H9 (cell line): ENCODE results near the gene XKRX. TPM values are rescaled to one million over a fixed set of nuclear protein-coding genes. Genes with fewer than 3 reads are reported as not detected.

Experiments
- DNase-seq: peaks from one replicate; pipeline ENCODE4 v3.0.0-alpha.2; 2017
- H2AFZ ChIP-seq: one replicate; pipeline ENCODE4 v1.6.1; 2013; ENCODE audit warnings: mild to moderate bottlenecking, low read length, control low read depth, moderate library complexity
- H2AK5ac ChIP-seq: 2 replicates; pipeline ENCODE4 v1.6.1; 2013; ENCODE audit warnings: low read length, control low read depth, mixed read lengths; ENCODE audit not compliant: insufficient read length
- H2BK120ac ChIP-seq: one replicate; pipeline ENCODE4 v1.6.1; 2013; ENCODE audit warnings: low read depth, mild to moderate bottlenecking, low read length, control low read depth, inconsistent platforms; ENCODE audit not compliant: poor library complexity, severe bottlenecking
- H2BK12ac ChIP-seq: 2 replicates; pipeline ENCODE4 v1.6.1; 2013; ENCODE audit warnings: low read length, control low read depth, mixed read lengths, low read depth; ENCODE audit not compliant: insufficient read length
- H2BK15ac ChIP-seq: 2 replicates; pipeline ENCODE4 v1.6.1; 2013; ENCODE audit warnings: low read depth, low read length, control low read depth
- H2BK20ac ChIP-seq: one replicate; pipeline ENCODE4 v1.6.1; 2013; ENCODE audit warnings: low read depth, mild to moderate bottlenecking, low read length, control low read depth, inconsistent platforms; ENCODE audit not compliant: poor library complexity, severe bottlenecking
- H2BK5ac ChIP-seq: 2 replicates; pipeline ENCODE4 v1.6.1; 2013; ENCODE audit warnings: low read length, control low read depth, mixed read lengths; ENCODE audit not compliant: insufficient read length
- H3K14ac ChIP-seq: 2 replicates; pipeline ENCODE4 v1.6.1; 2013; ENCODE audit warnings: low read length, control low read depth; ENCODE audit not compliant: insufficient read depth
- H3K18ac ChIP-seq: 2 replicates; pipeline ENCODE4 v1.6.1; 2013; ENCODE audit warnings: low read depth, mild to moderate bottlenecking, mixed read lengths, low read length, control low read depth; ENCODE audit not compliant: insufficient read length
- H3K23ac ChIP-seq: 2 replicates; pipeline ENCODE4 v1.6.1; 2013; ENCODE audit warnings: low read length, control low read depth, mixed read lengths, low read depth; ENCODE audit not compliant: insufficient read length
- H3K23me2 ChIP-seq: 2 replicates; pipeline ENCODE4 v1.6.1; 2013; ENCODE audit warnings: low read depth, mild to moderate bottlenecking, mixed read lengths, low read length, control low read depth; ENCODE audit not compliant: insufficient read length, poor library complexity, severe bottlenecking
- H3K27ac ChIP-seq: 2 replicates; pipeline ENCODE4 v1.5.1; 2013; ENCODE audit warnings: low read length, control low read depth, mixed read lengths, low read depth; ENCODE audit not compliant: insufficient read length
- H3K27me3 ChIP-seq: 2 replicates; pipeline ENCODE4 v1.6.1; 2013; ENCODE audit warnings: low read length, control low read depth, inconsistent platforms; ENCODE audit not compliant: insufficient read depth
- H3K4ac ChIP-seq: 2 replicates; pipeline ENCODE4 v1.6.1; 2013; ENCODE audit warnings: low read depth, mild to moderate bottlenecking, control low read depth, inconsistent platforms, low read length, moderate library complexity
- H3K4me1 ChIP-seq: 2 replicates; pipeline ENCODE4 v1.6.1; 2013; ENCODE audit warnings: low read length, control low read depth, inconsistent platforms; ENCODE audit not compliant: insufficient read depth
- H3K4me2 ChIP-seq: 2 replicates; pipeline ENCODE4 v1.6.1; 2013; ENCODE audit warnings: low read length, control low read depth, mixed read lengths; ENCODE audit not compliant: insufficient read length, insufficient read depth
- H3K56ac ChIP-seq: 2 replicates; pipeline ENCODE4 v1.6.1; 2013; ENCODE audit warnings: low read depth, mild to moderate bottlenecking, mixed read lengths, low read length, control low read depth; ENCODE audit not compliant: insufficient read length
- H3K79me1 ChIP-seq: 2 replicates; pipeline ENCODE4 v1.6.1; 2013; ENCODE audit warnings: low read depth, mild to moderate bottlenecking, moderate library complexity, low read length, control low read depth, inconsistent platforms; ENCODE audit not compliant: insufficient read depth, poor library complexity, severe bottlenecking
- H3K79me2 ChIP-seq: 2 replicates; pipeline ENCODE4 v1.6.1; 2013; ENCODE audit warnings: low read length, control low read depth, inconsistent platforms; ENCODE audit not compliant: insufficient read depth
- H3K9ac ChIP-seq: 2 replicates; pipeline ENCODE4 v1.6.1; 2013; ENCODE audit warnings: low read length, control low read depth, mixed read lengths; ENCODE audit not compliant: insufficient read length; ENCODE audit errors: extremely low read depth
- H3K9me3 ChIP-seq: one replicate; pipeline ENCODE4 v1.6.1; 2013; ENCODE audit warnings: low read depth, low read length, inconsistent platforms; ENCODE audit not compliant: control insufficient read depth
- H3T11ph ChIP-seq: one replicate; pipeline ENCODE4 v1.6.1; 2013; ENCODE audit warnings: mild to moderate bottlenecking, low read length, control low read depth, inconsistent platforms
- H4K20me1 ChIP-seq: one replicate; pipeline ENCODE4 v1.6.1; 2013; ENCODE audit not compliant: control insufficient read depth, insufficient read length, insufficient read depth
- H4K5ac ChIP-seq: 2 replicates; pipeline ENCODE4 v1.6.1; 2013; ENCODE audit warnings: low read depth, mild to moderate bottlenecking, mixed read lengths, low read length, control low read depth; ENCODE audit not compliant: insufficient read length
- H4K8ac ChIP-seq: replicated peaks from 2 replicates; pipeline ENCODE4 v1.6.1; 2013; ENCODE audit warnings: low read length, control low read depth, mixed read lengths, low read depth; ENCODE audit not compliant: insufficient read length
- H4K91ac ChIP-seq: 2 replicates; pipeline ENCODE4 v1.6.1; 2013; ENCODE audit warnings: low read depth, mild to moderate bottlenecking, moderate library complexity, mixed read lengths, low read length, control low read depth; ENCODE audit not compliant: insufficient read length
- H3K27ac Mint-ChIP-seq, 3 experiments: 2 replicates in 2 of 3; 3 replicates in 1 of 3; pipeline ENCODE4 v1.8.0; 2020 to 2021; ENCODE audit warnings: mixed read lengths in 3 of 3, mild to moderate bottlenecking in 1 of 3, moderate library complexity in 1 of 3
- H3K27me3 Mint-ChIP-seq: 2 replicates; pipeline ENCODE4 v1.8.0; 2021; ENCODE audit warnings: low read depth, mild to moderate bottlenecking, moderate library complexity, mixed read lengths
- H3K36me3 Mint-ChIP-seq, 3 experiments: 2 replicates in 2 of 3; 3 replicates in 1 of 3; pipeline ENCODE4 v1.8.0; 2020 to 2021; ENCODE audit warnings: low read depth in 3 of 3, mixed read lengths in 3 of 3; ENCODE audit not compliant: insufficient read depth in 1 of 3
- H3K4me1 Mint-ChIP-seq, 2 experiments: 2 replicates each; pipeline ENCODE4 v1.8.0; 2020; ENCODE audit warnings: mixed read lengths in 2 of 2
- H3K4me3 Mint-ChIP-seq, 2 experiments: 2 replicates in 1 of 2; 3 replicates in 1 of 2; pipeline ENCODE4 v1.8.0; 2020 to 2021; ENCODE audit warnings: mild to moderate bottlenecking in 2 of 2, mixed read lengths in 2 of 2, moderate library complexity in 1 of 2
- H3K9me3 Mint-ChIP-seq, 2 experiments: 2 replicates in 1 of 2; 3 replicates in 1 of 2; pipeline ENCODE4 v1.8.0; 2020; ENCODE audit warnings: mild to moderate bottlenecking in 2 of 2, mixed read lengths in 2 of 2, moderate library complexity in 1 of 2
- WGBS: extraction: QIAGEN DNeasy Blood & Tissue Kit; methylation state at CpG from one replicate; pipeline ENCODE4 v1.1.7; 2013; ENCODE audit warnings: missing lambda C conversion rate, low lambda C conversion rate, mixed read lengths; ENCODE audit not compliant: insufficient read length; ENCODE audit errors: extremely low coverage; 5-methylcytosine and 5-hydroxymethylcytosine counted together
- total RNA-seq: library from RNA; stranded (reverse); gene quantifications from 2 replicates; pipeline ENCODE4 v1.2.1, GENCODE V29; 2021
- TF ChIP-seq, protein P1 (sequence below): fragments of 200-600 bp; sonication (generic); conservative IDR thresholded peaks from 3 replicates; pipeline ENCODE4 v1.8.0; 2021; ENCODE audit warnings: antibody characterized with exemption, mild to moderate bottlenecking

XKRX gene
- total RNA-seq, 1 experiment from 2014 or later, result 0.44 TPM

DNA sequence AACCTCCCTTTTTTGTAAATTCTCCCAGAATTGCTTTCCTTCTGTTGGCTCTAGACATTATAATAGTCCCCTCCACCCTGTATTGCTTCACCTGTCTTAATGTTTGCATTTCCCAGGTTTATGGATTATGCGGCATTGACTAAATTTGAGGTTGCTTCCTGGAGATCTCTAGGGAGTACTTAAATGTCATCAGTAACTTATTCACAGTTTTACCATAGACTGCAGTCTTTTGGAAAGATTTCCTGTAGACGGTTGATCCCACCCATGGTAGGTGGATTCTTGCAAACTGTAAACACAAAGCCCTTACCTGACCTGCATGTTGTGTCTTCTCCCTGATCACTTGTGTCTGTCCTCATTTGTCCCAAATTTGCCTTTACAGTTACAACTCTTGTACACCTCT lies 48.3 kb downstream of the XKRX start:
- H3K9ac ChIP-seq, result no peak overlapping the region
- peaks cover 32% of the 10 kb centered on the region for H3K9me3 ChIP-seq
- no peak overlapping the region for H3T11ph ChIP-seq
- H2AFZ ChIP-seq, result no peak overlapping the region
- H3K27ac ChIP-seq, result no peak overlapping the region
- H3K4me1 Mint-ChIP-seq, result 0 out of 4 replicates have a peak, but pooled peaks cover 0 to 4% of the 10 kb centered on the region in 2 experiments
- no peak overlapping the region for H3K27ac Mint-ChIP-seq
- H3K4me1 ChIP-seq, result no peaks in the 10 kb centered on the region; the same call in 1 of the 2 replicates
- H3K23ac ChIP-seq, result no peak overlapping the region
- H3K27me3 ChIP-seq, result no peaks in the 10 kb centered on the region
- H3K36me3 Mint-ChIP-seq, result peaks cover 0 to 2% (median 2%) of the 10 kb centered on the region in 3 experiments; a peak in 2 of 7 replicates
- no peak overlapping the region for H4K91ac ChIP-seq
- no peak overlapping the region for H3K4ac ChIP-seq
- H2BK5ac ChIP-seq, result no peak overlapping the region
- no peak overlapping the region for H4K5ac ChIP-seq
- no peak overlapping the region for H2AK5ac ChIP-seq
- H3K79me1 ChIP-seq, result no peaks in the 10 kb centered on the region
- no peak overlapping the region for H2BK15ac ChIP-seq
- no peak overlapping the region for H3K4me2 ChIP-seq
- H3K56ac ChIP-seq, result no peak overlapping the region
- no peaks in the 10 kb centered on the region for H3K27me3 Mint-ChIP-seq
- H3K14ac ChIP-seq, result no peak overlapping the region
- H3K18ac ChIP-seq, result no peak overlapping the region
- no peak overlapping the region for H3K4me3 Mint-ChIP-seq
- no peak overlapping the region for H2BK120ac ChIP-seq
- H3K23me2 ChIP-seq, result no peaks in the 10 kb centered on the region
- no peak overlapping the region for H4K8ac ChIP-seq
- H3K79me2 ChIP-seq, result no peaks in the 10 kb centered on the region
- H2BK20ac ChIP-seq, result no peak overlapping the region
- no peaks in the 10 kb centered on the region for H4K20me1 ChIP-seq
- TF ChIP-seq, protein P1, sequence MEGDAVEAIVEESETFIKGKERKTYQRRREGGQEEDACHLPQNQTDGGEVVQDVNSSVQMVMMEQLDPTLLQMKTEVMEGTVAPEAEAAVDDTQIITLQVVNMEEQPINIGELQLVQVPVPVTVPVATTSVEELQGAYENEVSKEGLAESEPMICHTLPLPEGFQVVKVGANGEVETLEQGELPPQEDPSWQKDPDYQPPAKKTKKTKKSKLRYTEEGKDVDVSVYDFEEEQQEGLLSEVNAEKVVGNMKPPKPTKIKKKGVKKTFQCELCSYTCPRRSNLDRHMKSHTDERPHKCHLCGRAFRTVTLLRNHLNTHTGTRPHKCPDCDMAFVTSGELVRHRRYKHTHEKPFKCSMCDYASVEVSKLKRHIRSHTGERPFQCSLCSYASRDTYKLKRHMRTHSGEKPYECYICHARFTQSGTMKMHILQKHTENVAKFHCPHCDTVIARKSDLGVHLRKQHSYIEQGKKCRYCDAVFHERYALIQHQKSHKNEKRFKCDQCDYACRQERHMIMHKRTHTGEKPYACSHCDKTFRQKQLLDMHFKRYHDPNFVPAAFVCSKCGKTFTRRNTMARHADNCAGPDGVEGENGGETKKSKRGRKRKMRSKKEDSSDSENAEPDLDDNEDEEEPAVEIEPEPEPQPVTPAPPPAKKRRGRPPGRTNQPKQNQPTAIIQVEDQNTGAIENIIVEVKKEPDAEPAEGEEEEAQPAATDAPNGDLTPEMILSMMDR, result no peak
- peaks cover 46 to 69% of the 10 kb centered on the region in 2 experiments for H3K9me3 Mint-ChIP-seq
- no CpG with 5 or more reads among the region's 2 CpGs for WGBS
- DNase-seq, result no peak
- H2BK12ac ChIP-seq, result no peak overlapping the region
